ENCODE results near the gene PALLD. TPM values are rescaled to one million over a fixed set of nuclear protein-coding genes. Genes with fewer than 3 reads are reported as not detected.

PALLD gene
- polyA plus RNA-seq, 1 donor from 2014 or later: 20.5 TPM

GRCh38 chr4:168955674-168956073 is 458.8 kb downstream of the PALLD start:
- TF ChIP-seq MXI1 (conservative IDR thresholded peaks at IDR 0.05; ENCODE audit: poor library complexity, severe bottlenecking) (no peak), TAF1 (IDR thresholded peaks at IDR 0.05; ENCODE audit: low read depth) (no peak), EZH2 (IDR thresholded peaks at IDR 0.05; ENCODE audit: borderline replicate concordance, insufficient read depth, low read length, poor library complexity, severe bottlenecking) (no peak), REST (IDR thresholded peaks at IDR 0.05; ENCODE audit: borderline replicate concordance) (no peak)
- no peaks in the 10 kb centered on the region for H3K36me3 ChIP-seq (ENCODE audit: insufficient read depth, low read length)
- H3K79me2 ChIP-seq (replicated peaks; ENCODE audit: insufficient read depth, low read length): no peaks in the 10 kb centered on the region

GRCh38 chr4:168960716-168961115 is 463.9 kb downstream of the PALLD start:
- H3K9ac ChIP-seq (ENCODE audit: low read length): no peak overlapping the region
- TF ChIP-seq RAD21 (conservative IDR thresholded peaks at IDR 0.05) (no peak), MXI1 (conservative IDR thresholded peaks at IDR 0.05; ENCODE audit: poor library complexity, severe bottlenecking) (no peak), POLR2AphosphoS5 (IDR thresholded peaks at IDR 0.05) (no peak), EZH2 (IDR thresholded peaks at IDR 0.05; ENCODE audit: borderline replicate concordance, insufficient read depth, low read length, poor library complexity, severe bottlenecking) (no peak), EP300 (conservative IDR thresholded peaks at IDR 0.05; ENCODE audit: poor library complexity, severe bottlenecking) (no peak), CTCF (IDR thresholded peaks at IDR 0.05; ENCODE audit: poor library complexity, severe bottlenecking) (no peak), TAF1 (IDR thresholded peaks at IDR 0.05; ENCODE audit: low read depth) (no peak), SMC3 (conservative IDR thresholded peaks at IDR 0.05; ENCODE audit: poor library complexity) (no peak), REST (IDR thresholded peaks at IDR 0.05; ENCODE audit: borderline replicate concordance) (no peak)

More at GRCh38 chr4:168955674-168956073, 458.8 kb downstream of the PALLD start:
- Histone ChIP-seq H3K9me2 (ENCODE audit: insufficient read depth, low read length) (no peaks in the 10 kb centered on the region), H3F3A (ENCODE audit: insufficient read depth, low read length, poor library complexity, severe bottlenecking) (no peaks in the 10 kb centered on the region), H3K27ac (ENCODE audit: low read length) (no peak overlapping the region), H3K4me3 (ENCODE audit: low read length) (no peak overlapping the region), H3K4me2 (ENCODE audit: low read length) (no peak overlapping the region), H4K20me1 (ENCODE audit: insufficient read depth) (no peaks in the 10 kb centered on the region), H2AFZ (ENCODE audit: low read depth, low read length) (no peak overlapping the region), H3K27me3 (ENCODE audit: insufficient read depth, low read depth, low read length) (no peaks in the 10 kb centered on the region), H3K9me3 (ENCODE audit: low read length) (no peaks in the 10 kb centered on the region), H3K9ac (ENCODE audit: low read length) (no peak overlapping the region)

More at GRCh38 chr4:168960716-168961115, 463.9 kb downstream of the PALLD start:
- no peaks in the 10 kb centered on the region for H4K20me1 ChIP-seq (ENCODE audit: insufficient read depth)
- H2AFZ ChIP-seq (ENCODE audit: low read depth, low read length): no peak overlapping the region
- H3K4me3 ChIP-seq (ENCODE audit: low read length): no peak overlapping the region
- no peaks in the 10 kb centered on the region for H3K79me2 ChIP-seq (replicated peaks; ENCODE audit: insufficient read depth, low read length)
- H3K4me2 ChIP-seq (ENCODE audit: low read length): no peak overlapping the region
- H3K9me3 ChIP-seq (ENCODE audit: low read length): no peaks in the 10 kb centered on the region
- H3K27me3 ChIP-seq (ENCODE audit: insufficient read depth, low read depth, low read length): no peaks in the 10 kb centered on the region
- no peaks in the 10 kb centered on the region for H3K36me3 ChIP-seq (ENCODE audit: insufficient read depth, low read length)
- H3K9me2 ChIP-seq (ENCODE audit: insufficient read depth, low read length): no peaks in the 10 kb centered on the region
- H3K27ac ChIP-seq (ENCODE audit: low read length): no peak overlapping the region
- H3F3A ChIP-seq (ENCODE audit: insufficient read depth, low read length, poor library complexity, severe bottlenecking): no peaks in the 10 kb centered on the region
